ENCODE measurements around the gene ABCC3. TPM values are rescaled to one million over a fixed set of nuclear protein-coding genes. Genes with fewer than 3 reads are reported as not detected.

ABCC3 gene
- polyA plus RNA-seq, 3 donors = 3.0 to 25.1 (median 8.1) TPM

- no peak overlapping the region for H3K27ac ChIP-seq (ENCODE audit: low read depth, low read length)
These were observed 52.0 kb downstream of the ABCC3 start for GRCh38 chr17:50686494-50687199.

DNA sequence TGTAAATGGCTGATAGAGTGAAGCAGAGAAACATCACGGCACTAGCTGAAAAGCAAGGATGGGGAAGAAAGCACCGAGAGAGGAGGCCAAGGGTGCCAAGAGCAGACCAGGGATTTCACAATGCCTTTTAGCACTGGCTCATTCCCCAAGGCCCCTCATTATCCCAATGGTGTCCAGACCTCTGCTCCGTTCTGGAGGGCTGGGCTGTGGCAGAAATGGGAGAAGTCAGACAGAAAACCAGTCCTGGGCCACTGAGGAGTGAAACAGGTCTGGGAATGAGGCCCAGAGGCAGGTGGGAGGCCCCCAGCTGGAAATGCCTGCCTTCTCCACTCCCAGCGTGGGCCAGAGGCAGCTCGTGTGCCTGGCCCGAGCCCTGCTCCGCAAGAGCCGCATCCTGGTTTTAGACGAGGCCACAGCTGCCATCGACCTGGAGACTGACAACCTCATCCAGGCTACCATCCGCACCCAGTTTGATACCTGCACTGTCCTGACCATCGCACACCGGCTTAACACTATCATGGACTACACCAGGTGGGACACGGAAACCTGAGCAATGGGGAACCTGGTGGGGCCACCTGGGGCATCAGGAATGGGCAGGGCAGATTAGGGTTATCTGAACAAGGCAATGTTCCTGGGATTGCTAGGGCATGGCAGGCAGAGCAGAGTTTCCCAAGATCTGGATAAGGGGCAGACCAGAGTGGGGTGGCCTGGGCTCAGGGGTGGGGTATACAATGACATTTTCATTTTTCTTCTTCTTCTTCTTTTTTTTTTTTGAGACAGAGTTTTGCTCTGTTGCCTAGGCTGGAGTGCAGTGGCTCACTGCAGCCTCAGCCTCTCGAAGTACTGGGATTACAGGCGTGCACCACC is 52.8 kb downstream of the ABCC3 start:
- 76 to 87% (median 77%) methylated on average over 16 of the region's 16 CpGs for WGBS, 3 donors
- H3K27ac ChIP-seq (ENCODE audit: low read depth, low read length) = no peak overlapping the region

More at GRCh38 chr17:50686494-50687199, 52.0 kb downstream of the ABCC3 start:
- 33 to 59% (median 56%) methylated on average over 14 of the region's 14 CpGs for WGBS, 3 donors

DNA sequence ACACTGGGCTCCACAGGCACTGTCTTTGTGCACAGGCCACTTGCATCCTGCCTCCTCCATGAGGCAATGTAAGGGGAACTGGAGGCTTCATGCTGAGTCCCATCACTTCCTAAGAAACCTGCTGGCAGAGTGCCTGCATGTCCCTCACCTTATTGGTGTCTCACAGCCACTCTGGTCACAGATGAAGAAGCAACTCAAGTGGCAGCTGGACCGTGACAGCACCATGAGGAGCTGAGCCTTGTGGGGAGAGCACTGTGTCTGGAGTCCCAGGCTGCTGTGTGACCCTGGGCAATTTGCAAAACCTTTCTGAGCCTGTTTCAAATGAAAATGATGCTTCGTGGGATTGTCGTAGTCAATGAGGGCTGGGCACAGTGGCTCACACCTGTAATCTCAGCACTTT is 53.6 kb downstream of the ABCC3 start:
- 95 to 100% (median 98%) methylated on average over 3 of the region's 3 CpGs for WGBS, 3 donors

DNA sequence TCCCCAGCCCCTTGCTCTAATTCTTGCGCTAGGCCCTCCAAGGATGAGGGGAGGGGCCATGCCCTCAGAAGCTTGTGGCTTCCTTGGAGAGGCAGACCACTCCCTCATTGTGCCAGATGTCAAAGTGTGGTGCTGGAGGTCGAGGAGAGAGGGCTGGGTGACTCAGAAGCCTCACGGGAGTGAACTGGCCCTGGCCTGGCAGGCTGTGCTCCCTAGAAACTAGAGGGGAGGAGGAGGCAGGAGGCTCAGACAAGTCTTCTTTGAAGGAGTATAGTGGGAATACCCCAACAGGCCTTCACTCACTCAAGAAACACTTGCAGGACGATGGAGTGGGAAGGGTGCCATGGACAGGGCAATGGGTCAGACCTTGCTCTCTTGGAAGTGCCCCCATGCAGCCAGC is 54.6 kb downstream of the ABCC3 start:
- 51 to 59% (median 53%) methylated on average over 4 of the region's 4 CpGs for WGBS, 3 donors
- H3K27ac ChIP-seq (ENCODE audit: low read depth, low read length) = no peak overlapping the region

More for the DNA sequence above, 53.6 kb downstream of the ABCC3 start:
- no peak overlapping the region for H3K27ac ChIP-seq (ENCODE audit: low read depth, low read length)

DNA sequence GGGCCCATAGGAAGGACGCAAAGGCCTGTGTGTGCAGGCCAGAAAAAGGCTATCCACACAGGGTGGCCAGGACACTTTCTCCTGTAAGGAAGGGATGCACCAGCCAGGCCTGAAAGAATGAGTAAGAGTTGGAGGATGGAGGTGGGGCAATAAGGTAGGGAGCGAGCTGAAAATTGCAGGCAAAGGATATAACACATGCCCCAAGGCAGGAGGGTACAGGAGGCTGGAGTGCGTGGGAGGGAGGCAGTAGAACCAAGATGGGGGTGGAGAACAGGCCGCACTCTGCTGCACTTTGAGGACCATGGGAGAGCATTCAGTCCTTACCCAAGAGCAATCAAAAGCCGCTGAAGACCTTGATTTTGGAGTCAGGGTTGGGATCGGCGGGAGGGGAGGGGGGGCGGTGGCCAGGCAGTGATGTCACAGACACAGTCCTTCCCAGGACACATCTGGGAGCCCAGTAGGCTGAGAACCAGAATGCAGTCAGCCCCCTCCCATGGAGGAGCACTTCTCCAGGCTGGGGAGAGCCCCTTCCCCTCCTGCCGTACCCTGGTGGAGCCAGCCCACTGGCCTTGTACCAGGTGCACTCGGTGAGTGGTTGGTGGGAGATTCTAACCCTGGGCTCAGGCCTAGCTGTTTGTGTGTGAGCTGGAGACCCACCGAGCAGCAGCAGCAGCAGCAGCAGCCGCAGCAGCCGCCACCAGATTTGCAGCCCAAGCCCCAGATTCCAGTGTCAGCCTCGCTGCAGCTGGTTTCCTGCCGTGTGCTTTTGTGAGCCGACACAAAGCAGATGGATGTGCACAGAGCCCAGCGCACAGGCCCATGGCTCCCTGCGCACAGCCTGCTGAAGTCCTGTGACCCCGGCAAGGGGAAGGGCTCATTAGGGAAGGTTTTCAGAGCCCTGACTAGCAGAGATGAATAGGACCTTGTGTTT is 55.5 kb downstream of the ABCC3 start:
- H3K27ac ChIP-seq (ENCODE audit: low read depth, low read length) = no peak overlapping the region
- WGBS, 3 donors = 51 to 84% (median 79%) methylated on average over 18 to 19 of the region's 19 CpGs

DNA sequence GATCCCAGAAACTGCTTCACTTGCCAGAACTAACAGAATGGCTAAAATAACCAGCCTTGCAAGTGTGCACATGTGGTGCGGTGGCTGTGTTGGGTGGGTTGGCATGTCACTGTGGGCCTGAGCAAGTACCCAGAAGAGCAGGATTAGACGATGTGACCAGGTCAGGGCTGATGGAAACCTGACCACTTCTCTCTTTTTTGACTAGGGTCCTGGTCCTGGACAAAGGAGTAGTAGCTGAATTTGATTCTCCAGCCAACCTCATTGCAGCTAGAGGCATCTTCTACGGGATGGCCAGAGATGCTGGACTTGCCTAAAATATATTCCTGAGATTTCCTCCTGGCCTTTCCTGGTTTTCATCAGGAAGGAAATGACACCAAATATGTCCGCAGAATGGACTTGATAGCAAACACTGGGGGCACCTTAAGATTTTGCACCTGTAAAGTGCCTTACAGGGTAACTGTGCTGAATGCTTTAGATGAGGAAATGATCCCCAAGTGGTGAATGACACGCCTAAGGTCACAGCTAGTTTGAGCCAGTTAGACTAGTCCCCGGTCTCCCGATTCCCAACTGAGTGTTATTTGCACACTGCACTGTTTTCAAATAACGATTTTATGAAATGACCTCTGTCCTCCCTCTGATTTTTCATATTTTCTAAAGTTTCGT is 56.3 kb downstream of the ABCC3 start:
- 33 to 72% (median 61%) methylated on average over 9 of the region's 9 CpGs for WGBS, 3 donors
- H3K27ac ChIP-seq (ENCODE audit: low read depth, low read length) = no peak overlapping the region

DNA sequence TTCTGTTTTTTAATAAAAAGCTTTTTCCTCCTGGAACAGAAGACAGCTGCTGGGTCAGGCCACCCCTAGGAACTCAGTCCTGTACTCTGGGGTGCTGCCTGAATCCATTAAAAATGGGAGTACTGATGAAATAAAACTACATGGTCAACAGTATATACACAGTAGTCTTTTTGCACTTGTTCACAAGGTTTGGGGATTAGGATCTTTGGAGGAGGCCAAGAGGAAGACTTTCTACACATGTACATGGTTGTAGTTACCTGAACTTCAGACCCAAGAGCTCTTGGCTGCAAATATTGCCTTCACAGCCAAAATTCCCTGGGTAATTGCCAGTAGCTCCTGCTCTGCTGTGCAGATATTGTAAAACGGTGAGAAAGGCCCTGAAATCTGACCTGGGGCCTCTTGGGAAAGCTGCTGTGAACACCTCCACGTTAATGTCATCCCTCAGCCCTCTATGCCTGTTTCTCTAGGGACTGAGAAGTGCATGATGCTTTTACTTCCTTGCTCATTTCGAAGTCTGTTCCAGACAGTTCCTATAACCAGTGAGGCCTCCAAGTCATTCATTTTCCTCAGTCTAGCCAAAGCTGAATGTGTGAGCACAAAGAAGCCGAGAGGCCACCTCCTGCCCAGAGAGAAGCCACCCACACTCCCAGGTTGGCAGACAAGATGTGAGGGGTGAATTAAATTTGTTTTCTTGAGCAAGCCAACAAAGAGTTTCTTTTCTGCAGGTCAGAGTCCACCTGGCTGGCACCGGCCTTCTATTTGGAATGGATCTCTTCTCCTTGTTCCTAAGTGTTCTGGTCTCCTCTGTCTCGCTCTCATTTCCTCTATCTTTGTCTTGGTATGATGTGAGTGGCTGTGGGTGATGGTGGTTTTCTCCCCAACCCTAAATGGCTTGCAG is 57.1 kb downstream of the ABCC3 start:
- 21 to 78% (median 61%) methylated on average over 6 of the region's 6 CpGs for WGBS, 3 donors
- no peak overlapping the region for H3K27ac ChIP-seq (ENCODE audit: low read depth, low read length)

- no peak overlapping the region for H3K27ac ChIP-seq (ENCODE audit: low read depth, low read length)
- 29 to 89% (median 81%) methylated on average over 6 of the region's 6 CpGs for WGBS, 3 donors
These were observed 57.9 kb downstream of the ABCC3 start for GRCh38 chr17:50692448-50693035.

GRCh38 chr17:50693036-50693682 is 58.5 kb downstream of the ABCC3 start:
- no peak overlapping the region for H3K27ac ChIP-seq (ENCODE audit: low read depth, low read length)
- 32 to 95% (median 82%) methylated on average over 5 of the region's 5 CpGs for WGBS, 3 donors

DNA sequence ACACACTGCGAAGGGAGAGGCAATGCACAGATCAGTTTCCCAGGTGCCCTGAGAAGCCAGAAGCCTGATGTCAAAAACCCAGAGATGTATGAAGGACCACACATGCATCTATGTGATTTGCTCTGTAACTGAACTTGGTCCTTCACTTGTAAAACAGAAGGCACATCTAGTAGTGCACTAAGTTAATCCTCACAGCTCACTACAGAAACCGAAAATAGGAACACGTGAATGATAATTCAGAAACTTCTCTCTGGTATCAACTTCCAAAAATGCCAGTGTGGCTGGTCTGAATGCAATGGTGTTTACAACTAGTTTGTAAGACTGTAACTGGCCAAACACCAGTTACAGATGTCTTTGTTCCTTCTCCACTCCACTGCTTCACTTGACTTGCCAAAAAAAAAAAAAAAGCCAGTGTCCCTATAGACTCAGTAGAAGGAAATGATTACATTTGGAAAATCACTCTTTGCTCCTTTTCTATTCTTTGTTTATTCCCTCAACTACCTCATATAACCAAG is 61.7 kb downstream of the ABCC3 start:
- 82 to 93% (median 83%) methylated on average over 3 of the region's 3 CpGs for WGBS, 3 donors
- H3K27ac ChIP-seq (ENCODE audit: low read depth, low read length) = no peak overlapping the region

GRCh38 chr17:50697062-50697461 is 62.4 kb downstream of the ABCC3 start:
- H3K27ac ChIP-seq (ENCODE audit: low read depth, low read length) = no peak overlapping the region
- 53 to 90% (median 78%) methylated on average over 3 of the region's 3 CpGs for WGBS, 3 donors

DNA sequence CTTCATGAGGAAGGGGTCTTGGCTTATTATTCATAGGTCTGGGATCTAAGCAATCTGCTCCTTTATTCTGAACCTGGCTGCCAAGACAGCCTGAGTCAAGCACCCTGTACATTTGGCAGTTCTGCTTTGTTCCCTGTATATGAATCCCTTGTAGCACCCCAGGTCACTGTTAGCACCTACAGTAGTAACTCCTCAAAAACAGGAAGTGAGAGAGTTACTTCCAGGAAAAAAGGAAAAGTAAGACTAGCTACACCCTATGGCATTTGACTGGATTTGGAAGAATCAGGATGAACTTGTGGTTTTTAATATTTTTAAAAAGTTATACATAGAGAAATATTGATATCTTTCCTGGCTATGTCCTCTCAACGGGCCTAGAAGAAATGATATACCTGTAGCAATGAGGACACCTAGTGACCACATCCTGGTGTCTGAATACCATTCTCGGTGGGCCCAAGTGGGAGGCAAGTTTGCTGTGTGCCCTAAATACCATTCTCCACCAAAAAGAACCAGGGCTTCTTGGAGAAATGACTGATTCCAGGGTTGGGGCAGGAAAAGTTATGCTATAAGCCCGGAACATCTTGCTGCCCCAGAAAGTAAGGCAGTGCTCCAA is 63.1 kb downstream of the ABCC3 start:
- H3K27ac ChIP-seq (ENCODE audit: low read depth, low read length) = no peak overlapping the region
- 39 to 53% (median 51%) methylated on average over 3 of the region's 3 CpGs for WGBS, 3 donors

DNA sequence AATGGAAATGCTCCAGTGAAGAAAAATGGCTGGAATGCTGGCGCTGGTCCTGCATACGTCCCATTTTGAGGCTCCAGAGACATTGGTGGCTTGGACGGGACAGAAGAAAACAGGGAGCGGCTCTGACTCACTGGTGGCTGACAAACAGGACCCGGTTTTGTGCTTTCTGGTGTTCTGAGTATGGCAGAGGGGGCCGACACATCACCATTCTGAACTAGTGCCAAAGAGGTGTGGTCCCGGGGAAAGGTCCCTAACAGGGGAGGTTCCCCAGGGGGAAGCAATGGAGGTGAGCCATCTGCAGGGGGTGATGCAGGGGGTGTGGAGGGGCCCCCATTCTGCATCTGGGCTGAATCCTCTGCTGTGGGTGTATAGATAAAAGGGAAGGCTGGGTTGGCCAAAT is 64.7 kb downstream of the ABCC3 start:
- H3K27ac ChIP-seq (ENCODE audit: low read depth, low read length) = no peak overlapping the region
- 81 to 85% (median 83%) methylated on average over 7 of the region's 7 CpGs for WGBS, 3 donors

DNA sequence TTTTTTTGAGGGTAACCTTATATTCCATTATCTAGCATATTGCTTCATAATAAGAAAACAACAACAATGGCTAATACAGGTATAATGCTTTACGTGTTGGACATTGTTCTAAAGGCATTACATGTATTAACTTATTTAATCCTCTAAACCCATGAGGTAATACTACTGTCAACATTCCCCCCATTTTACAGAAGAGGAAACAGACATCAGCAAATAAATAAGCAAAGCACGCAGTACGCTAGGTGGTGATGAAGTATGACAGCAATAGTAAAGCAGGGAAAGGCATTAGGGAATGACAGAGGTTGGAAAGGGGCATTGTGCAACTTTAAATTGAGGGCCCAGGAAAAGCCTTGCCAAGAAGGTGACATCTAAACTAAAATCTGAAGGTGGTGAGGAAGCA is 68.5 kb downstream of the ABCC3 start:
- 66 to 91% (median 88%) methylated on average over 3 of the region's 3 CpGs for WGBS, 3 donors
- no peak overlapping the region for H3K27ac ChIP-seq (ENCODE audit: low read depth, low read length)

- H3K27ac ChIP-seq (ENCODE audit: low read depth, low read length) = peak within 1 kb of the TSS; percentile 56
- WGBS, 3 donors = 0 to 1% (median 0%) methylated on average over 61 to 71 of the region's 74 CpGs
These were observed 72.8 kb downstream of the ABCC3 start, which contains the start of gene ANKRD40 for GRCh38 chr17:50707289-50708049. TSS of gene ANKRD40 (minus strand) at chr17:50707914. CDS start at chr17:50707654, 260 bp downstream.
